Endothelial cell of umbilical vein (primary cell): Measurements from ENCODE around the gene MIB2. TPM values are rescaled to one million over a fixed set of nuclear protein-coding genes. Genes with fewer than 3 reads are reported as not detected.

Source experiments
- BruUV-seq: library from RNA; stranded (reverse); fragments of 400-500 nt; replicated peaks from 2 replicates; lab custom pipeline; 2021; lab: Mats Ljungman, UMichigan
- CTCF ChIA-PET: fragments of 300-600, 350-600 bp; sonication (Branson Sonifier 250); formaldehyde crosslinking; loops from one replicate; lab custom pipeline; 2021; ENCODE audit warnings: antibody characterized with exemption, inconsistent platforms; lab: Charles Lee
- POLR2A ChIA-PET: fragments of 300-600, 350-600 bp; sonication (Branson Sonifier 250); formaldehyde crosslinking; loops from one replicate; lab custom pipeline; 2021; ENCODE audit warnings: antibody characterized with exemption, inconsistent platforms; lab: Charles Lee
- DNase-seq: peaks from one replicate; pipeline ENCODE4 v3.0.0-alpha.2; 2011; ENCODE audit warnings: low read depth, low spot score
- FAIRE-seq: peaks from 2 replicates; lab custom pipeline; 2011; peaks lifted over from hg19 to GRCh38; lab: Jason Lieb, UNC
- H2AFZ ChIP-seq: 2 replicates; pipeline ENCODE4 v1.6.0; 2012; ENCODE audit warnings: low read depth, low read length, control low read depth, inconsistent platforms
- H3K27ac ChIP-seq: 2 replicates; pipeline ENCODE4 v1.5.1; 2011; ENCODE audit warnings: low read depth, mild to moderate bottlenecking, control low read depth, low read length, moderate library complexity; ENCODE audit not compliant: insufficient read depth
- H3K27me3 ChIP-seq, 2 experiments: 2 replicates each; pipeline versions ENCODE4 v1.6.0 to v1.6.1; 2011; ENCODE audit warnings: low read length in 2 of 2, mixed read lengths in 1 of 2; ENCODE audit not compliant: control insufficient read depth in 2 of 2, insufficient read depth in 2 of 2
- H3K36me3 ChIP-seq, 2 experiments: 2 replicates in 1 of 2; 3 replicates in 1 of 2; pipeline ENCODE4 v1.5.1; 2011; ENCODE audit warnings: low read length in 2 of 2, mild to moderate bottlenecking in 1 of 2, moderate library complexity in 1 of 2; ENCODE audit not compliant: control insufficient read depth in 2 of 2, insufficient read depth in 2 of 2; ENCODE audit errors: extremely low read depth in 1 of 2
- H3K4me1 ChIP-seq: 3 replicates; pipeline ENCODE4 v1.5.1; 2011; ENCODE audit warnings: mild to moderate bottlenecking, low read length; ENCODE audit not compliant: control insufficient read depth, insufficient read depth; ENCODE audit errors: extremely low read depth
- H3K4me2 ChIP-seq: 2 replicates; pipeline ENCODE4 v1.6.1; 2011; ENCODE audit warnings: low read length, control low read depth, mixed read lengths; ENCODE audit not compliant: insufficient read depth
- H3K4me3 ChIP-seq, 3 experiments: fragments of 200-600 bp in 1 of 3; sonication (generic), shearing (Covaris generic) in 1 of 3; replicated peaks in 1 of 3; 2 replicates each; pipeline ENCODE4 v1.5.1; 2011 to 2016; ENCODE audit warnings: control low read depth in 3 of 3, low read length in 3 of 3, mild to moderate bottlenecking in 2 of 3, inconsistent platforms in 1 of 3, low read depth in 1 of 3, moderate library complexity in 1 of 3; ENCODE audit not compliant: insufficient read depth in 1 of 3
- H3K79me2 ChIP-seq: 2 replicates; pipeline ENCODE4 v1.6.0; 2012; ENCODE audit warnings: low read length, inconsistent platforms; ENCODE audit not compliant: control insufficient read depth, insufficient read depth
- H3K9ac ChIP-seq: replicated peaks from 2 replicates; pipeline ENCODE3; 2011; ENCODE audit warnings: low read length, control low read depth; ENCODE audit not compliant: insufficient read depth; ENCODE audit errors: extremely low read depth
- H3K9me1 ChIP-seq: replicated peaks from 3 replicates; pipeline ENCODE4 v1.6.0; 2011; ENCODE audit warnings: mild to moderate bottlenecking, low read length; ENCODE audit not compliant: control insufficient read depth, insufficient read depth; ENCODE audit errors: extremely low read depth
- H3K9me3 ChIP-seq: replicated peaks from 2 replicates; pipeline ENCODE4 v1.5.1; 2012; ENCODE audit warnings: low read length, inconsistent platforms; ENCODE audit not compliant: control insufficient read depth, insufficient read depth
- H4K20me1 ChIP-seq: replicated peaks from 2 replicates; pipeline ENCODE3; 2011; ENCODE audit warnings: mild to moderate bottlenecking, low read length; ENCODE audit not compliant: control insufficient read depth, insufficient read depth; ENCODE audit errors: extremely low read depth
- EZH2 ChIP-seq: IDR thresholded peaks from 2 replicates; pipeline ENCODE4 v1.6.1; 2012; ENCODE audit warnings: borderline replicate concordance, low read depth, mild to moderate bottlenecking, moderate library complexity, low read length, inconsistent platforms; ENCODE audit not compliant: severe bottlenecking
- FOS ChIP-seq: IDR thresholded peaks from 2 replicates; pipeline ENCODE4 v1.6.1; 2011; ENCODE audit warnings: mild to moderate bottlenecking, low read length, moderate library complexity, borderline replicate concordance; ENCODE audit not compliant: insufficient read depth
- GATA2 ChIP-seq: IDR thresholded peaks from 2 replicates; pipeline ENCODE4 v1.7.0; 2011; ENCODE audit warnings: low read depth, mild to moderate bottlenecking, moderate library complexity, mixed read lengths, low read length; ENCODE audit not compliant: insufficient read length, insufficient read depth
- JUN ChIP-seq: IDR thresholded peaks from 2 replicates; pipeline ENCODE4 v1.6.1; 2011; ENCODE audit warnings: borderline replicate concordance, low read depth; ENCODE audit not compliant: insufficient read length, insufficient read depth
- MAX ChIP-seq: IDR thresholded peaks from 2 replicates; pipeline ENCODE4 v1.6.1; 2011; ENCODE audit not compliant: insufficient read depth, insufficient read length
- MYC ChIP-seq: IDR thresholded peaks from one replicate; pipeline ENCODE4 v1.6.1; 2011; ENCODE audit warnings: mild to moderate bottlenecking, low read depth, low read length
- POLR2A ChIP-seq: IDR thresholded peaks from 2 replicates; pipeline ENCODE4 v1.6.1; 2012; ENCODE audit warnings: low read depth, mild to moderate bottlenecking, control low read depth, low read length
- POLR2AphosphoS5 ChIP-seq: IDR thresholded peaks from 2 replicates; pipeline ENCODE4 v1.6.1; 2012; ENCODE audit warnings: low read depth, mild to moderate bottlenecking, control low read depth, low read length, moderate library complexity; ENCODE audit not compliant: insufficient read depth
- dilution Hi-C: fragments of 300-500 bp; cut with MboI; formaldehyde crosslinking; loops from one replicate; pipeline ENCODE4 v1.15.0; 2019; ENCODE audit warnings: low sequenced_read_pairs; ENCODE audit not compliant: extremely low pct_ligation_motif_present
- intact Hi-C: fragments of 100-400 bp; cut with micrococcal nuclease; formaldehyde crosslinking; loops from one replicate; pipeline ENCODE4 v1.10.0; 2022
- polyA plus RNA-seq, 4 experiments: library from polyadenylated mRNA; depleted of rRNA in 3 of 4; stranded (reverse) in 3 of 4; unstranded in 1 of 4; fragments of >200 nt; gene quantifications; 2 replicates each; pipeline versions ENCODE4 v1.2.1 to v1.2.3, GENCODE V29; 2011 to 2012; ENCODE audit warnings: missing spikeins in 1 of 4
- total RNA-seq: library from RNA; stranded (reverse); gene quantifications from 2 replicates; pipeline ENCODE4 v1.2.3, GENCODE V29; 2021
- TF ChIP-seq, protein P1 (sequence below), 2 donors: IDR thresholded peaks; 1 replicate in 1 of 2; 2 replicates in 1 of 2; pipeline ENCODE4 v1.5.1; 2011; ENCODE audit warnings: low read length in 2 of 2, mild to moderate bottlenecking in 2 of 2, moderate library complexity in 2 of 2, control low read depth in 1 of 2, inconsistent platforms in 1 of 2, low read depth in 1 of 2; ENCODE audit not compliant: insufficient read depth in 1 of 2; ENCODE audit errors: extremely low read depth in 1 of 2

MIB2 gene
- total and polyA plus RNA-seq, 2 donors (not counting 3 experiments of a cell fraction or from before 2014, with no cell fraction given), result 25.9 to 45.0 TPM

DNA sequence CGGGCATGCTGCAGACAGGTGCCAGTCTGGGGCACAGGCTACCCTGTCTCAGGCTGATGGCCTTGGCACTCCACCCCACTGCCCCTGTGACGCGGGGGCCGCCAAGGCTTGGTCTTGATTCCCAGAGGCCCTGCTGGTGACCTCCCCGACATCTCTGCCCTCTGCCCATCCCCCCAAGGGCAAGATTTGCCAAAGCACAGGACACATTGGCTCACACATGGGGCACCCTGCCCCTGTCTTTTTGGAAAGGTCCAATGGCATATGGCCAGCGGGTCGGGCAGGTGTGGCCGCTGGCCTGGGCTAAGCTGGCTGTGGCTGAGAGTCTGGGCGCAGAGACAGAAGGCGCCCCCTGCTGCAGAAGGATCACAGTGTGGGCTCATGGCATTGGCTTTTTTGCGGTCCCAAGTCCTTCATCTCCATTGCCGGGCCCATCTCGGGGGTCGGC, 4.6 kb downstream of the MIB2 start:
- dilution Hi-C loops (no loop called here), intact Hi-C loops (loop anchor here (5.0 kb wide), 1 partner anchor 108 kb away; the partner anchor contains the start of gene ATAD3A)
- ChIA-PET POLR2A (no interaction called here), CTCF (interaction anchor here (1.2 kb wide), 1 partner anchor 10 kb away, joined by 3 read pairs; no protein-coding TSS in a partner anchor)
- H3K4me3 ChIP-seq, result no peak overlapping the region
- H3K36me3 ChIP-seq, result peaks cover 0 to 2% of the 10 kb centered on the region in 2 experiments
- H4K20me1 ChIP-seq, result no peaks in the 10 kb centered on the region
- H3K27ac ChIP-seq, result no peak overlapping the region
- H3K9ac ChIP-seq, result no peak overlapping the region
- H3K27me3 ChIP-seq, result no peaks in the 10 kb centered on the region
- H3K4me1 ChIP-seq, result peaks cover 6% of the 10 kb centered on the region
- H2AFZ ChIP-seq, result no peak overlapping the region
- FAIRE-seq (no peak), DNase-seq (no peak)
- H3K9me3 ChIP-seq, result no peaks in the 10 kb centered on the region
- no peaks in the 10 kb centered on the region for H3K9me1 ChIP-seq
- no TSS peak for BruUV-seq
- peaks cover 3% of the 10 kb centered on the region for H3K79me2 ChIP-seq
- H3K4me2 ChIP-seq, result no peak overlapping the region
- no peak for TF ChIP-seq EZH2
- TF ChIP-seq, protein P1, sequence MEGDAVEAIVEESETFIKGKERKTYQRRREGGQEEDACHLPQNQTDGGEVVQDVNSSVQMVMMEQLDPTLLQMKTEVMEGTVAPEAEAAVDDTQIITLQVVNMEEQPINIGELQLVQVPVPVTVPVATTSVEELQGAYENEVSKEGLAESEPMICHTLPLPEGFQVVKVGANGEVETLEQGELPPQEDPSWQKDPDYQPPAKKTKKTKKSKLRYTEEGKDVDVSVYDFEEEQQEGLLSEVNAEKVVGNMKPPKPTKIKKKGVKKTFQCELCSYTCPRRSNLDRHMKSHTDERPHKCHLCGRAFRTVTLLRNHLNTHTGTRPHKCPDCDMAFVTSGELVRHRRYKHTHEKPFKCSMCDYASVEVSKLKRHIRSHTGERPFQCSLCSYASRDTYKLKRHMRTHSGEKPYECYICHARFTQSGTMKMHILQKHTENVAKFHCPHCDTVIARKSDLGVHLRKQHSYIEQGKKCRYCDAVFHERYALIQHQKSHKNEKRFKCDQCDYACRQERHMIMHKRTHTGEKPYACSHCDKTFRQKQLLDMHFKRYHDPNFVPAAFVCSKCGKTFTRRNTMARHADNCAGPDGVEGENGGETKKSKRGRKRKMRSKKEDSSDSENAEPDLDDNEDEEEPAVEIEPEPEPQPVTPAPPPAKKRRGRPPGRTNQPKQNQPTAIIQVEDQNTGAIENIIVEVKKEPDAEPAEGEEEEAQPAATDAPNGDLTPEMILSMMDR (IDR thresholded peaks at IDR 0.05; ENCODE audit: extremely low read depth in 1 of 2, insufficient read depth in 1 of 2, low read depth in 1 of 2, low read length in 2 of 2), result peak in 1 of 2 donors; percentile 33

DNA sequence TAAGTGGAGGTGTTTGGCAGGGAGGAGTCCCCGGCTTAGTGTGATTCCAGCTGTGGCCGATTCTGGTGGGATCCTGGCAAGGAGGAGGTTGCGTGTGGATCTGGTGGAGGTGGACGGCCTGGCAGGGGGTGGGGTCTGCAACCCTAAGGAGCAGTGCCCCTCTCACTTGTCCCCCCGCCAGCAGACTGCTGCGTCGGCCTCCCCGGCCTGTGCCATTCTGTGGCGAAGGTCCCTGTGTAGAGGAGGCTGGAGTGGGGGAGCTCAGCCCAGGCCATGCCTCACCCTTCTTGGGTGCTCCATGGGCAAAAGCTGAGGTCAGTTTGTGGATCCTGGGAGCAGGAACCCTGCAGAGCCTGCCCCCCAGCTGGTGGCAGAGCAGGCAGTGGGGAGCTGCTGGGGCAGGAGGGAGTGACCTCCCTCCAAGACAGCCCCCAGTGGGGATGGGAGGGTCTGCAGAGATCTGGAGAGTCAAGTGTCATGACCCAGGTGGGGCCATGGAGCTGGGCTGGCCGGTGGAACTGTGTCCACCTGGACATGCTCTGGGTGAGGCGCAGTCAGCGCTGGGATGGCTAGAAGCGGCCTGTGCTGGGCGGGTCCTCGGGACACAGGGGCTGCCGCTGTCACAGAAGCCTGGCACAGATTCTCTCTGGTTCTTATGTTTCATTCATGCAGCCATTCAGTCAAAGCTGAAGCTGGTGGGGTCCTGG, 5.3 kb downstream of the MIB2 start:
- DNase-seq, result no peak
- BruUV-seq, result no TSS peak
- TF ChIP-seq POLR2AphosphoS5 (no peak), EZH2 (no peak), GATA2 (no peak), POLR2A (no peak), FOS (no peak), MYC (no peak), JUN (no peak), MAX (no peak)
- TF ChIP-seq, protein P1 (IDR thresholded peaks at IDR 0.05; ENCODE audit: extremely low read depth in 1 of 2, insufficient read depth in 1 of 2, low read depth in 1 of 2, low read length in 2 of 2), result no peak
- no peaks in the 10 kb centered on the region for H4K20me1 ChIP-seq
- no peaks in the 10 kb centered on the region for H3K27me3 ChIP-seq
- H2AFZ ChIP-seq, result no peak overlapping the region
- dilution Hi-C loops, result no loop called here
- intact Hi-C loops, result no loop called here
- CTCF ChIA-PET, result no interaction called here
- FAIRE-seq, result no peak
- no peak overlapping the region for H3K4me3 ChIP-seq
- peaks cover 0 to 2% of the 10 kb centered on the region in 2 experiments for H3K36me3 ChIP-seq
- no peak overlapping the region for H3K4me2 ChIP-seq
- peaks cover 3% of the 10 kb centered on the region for H3K79me2 ChIP-seq
- POLR2A ChIA-PET, result no interaction called here
- H3K4me1 ChIP-seq, result peaks cover 5% of the 10 kb centered on the region
- H3K9me3 ChIP-seq, result no peaks in the 10 kb centered on the region
- H3K9me1 ChIP-seq, result no peaks in the 10 kb centered on the region
- H3K9ac ChIP-seq, result no peak overlapping the region
- no peak overlapping the region for H3K27ac ChIP-seq
